ENCODE measurements around the gene IMPA2.

IMPA2 gene

GRCh38 chr18:11985586-11985985 lies 4.3 kb downstream of the IMPA2 start:
- TF ChIP-seq CTCF (IDR thresholded peaks at IDR 0.05; ENCODE audit: borderline replicate concordance, insufficient read depth, low read depth, low read length), result no peak
- no peak overlapping the region for H3K4me3 ChIP-seq (ENCODE audit: low read depth, low read length)

GRCh38 chr18:11986061-11986460 lies 4.8 kb downstream of the IMPA2 start:
- no peak overlapping the region for H3K4me3 ChIP-seq (ENCODE audit: low read depth, low read length)
- TF ChIP-seq CTCF (IDR thresholded peaks at IDR 0.05; ENCODE audit: borderline replicate concordance, insufficient read depth, low read depth, low read length), result no peak

- no peak overlapping the region for H3K4me3 ChIP-seq (ENCODE audit: low read depth, low read length)
- no peak for TF ChIP-seq CTCF (IDR thresholded peaks at IDR 0.05; ENCODE audit: borderline replicate concordance, insufficient read depth, low read depth, low read length)
Observed at GRCh38 chr18:11987527-11987926, 6.2 kb downstream of the IMPA2 start.

GRCh38 chr18:11989174-11989573 lies 7.9 kb downstream of the IMPA2 start:
- no peak overlapping the region for H3K4me3 ChIP-seq (ENCODE audit: low read depth, low read length)

GRCh38 chr18:11989966-11990380 lies 8.7 kb downstream of the IMPA2 start:
- no peak for TF ChIP-seq CTCF (IDR thresholded peaks at IDR 0.05; ENCODE audit: borderline replicate concordance, insufficient read depth, low read depth, low read length)

More at GRCh38 chr18:11989174-11989573, 7.9 kb downstream of the IMPA2 start:
- TF ChIP-seq CTCF (IDR thresholded peaks at IDR 0.05; ENCODE audit: borderline replicate concordance, insufficient read depth, low read depth, low read length), result no peak

GRCh38 chr18:11990539-11990938 lies 9.2 kb downstream of the IMPA2 start:
- TF ChIP-seq CTCF (IDR thresholded peaks at IDR 0.05; ENCODE audit: borderline replicate concordance, insufficient read depth, low read depth, low read length), result no peak

More at GRCh38 chr18:11989966-11990380, 8.7 kb downstream of the IMPA2 start:
- no peak overlapping the region for H3K4me3 ChIP-seq (ENCODE audit: low read depth, low read length)

GRCh38 chr18:11991021-11991795 lies 9.9 kb downstream of the IMPA2 start:
- TF ChIP-seq CTCF (IDR thresholded peaks at IDR 0.05; ENCODE audit: borderline replicate concordance, insufficient read depth, low read depth, low read length), result no peak
- no peak overlapping the region for H3K4me3 ChIP-seq (ENCODE audit: low read depth, low read length)

More at GRCh38 chr18:11990539-11990938, 9.2 kb downstream of the IMPA2 start:
- no peak overlapping the region for H3K4me3 ChIP-seq (ENCODE audit: low read depth, low read length)

Measured in GM12875 (cell line).